GM19239 (cell line): ENCODE results near the gene PDE6B.

Source experiments
- DNase-seq: peaks from one replicate; pipeline ENCODE4 v3.0.0; 2011; ENCODE audit warnings: low spot score; ENCODE audit not compliant: insufficient read length
- FAIRE-seq: peaks from 2 replicates; lab custom pipeline; 2011; peaks lifted over from hg19 to GRCh38; lab: Jason Lieb, UNC

PDE6B gene

DNA sequence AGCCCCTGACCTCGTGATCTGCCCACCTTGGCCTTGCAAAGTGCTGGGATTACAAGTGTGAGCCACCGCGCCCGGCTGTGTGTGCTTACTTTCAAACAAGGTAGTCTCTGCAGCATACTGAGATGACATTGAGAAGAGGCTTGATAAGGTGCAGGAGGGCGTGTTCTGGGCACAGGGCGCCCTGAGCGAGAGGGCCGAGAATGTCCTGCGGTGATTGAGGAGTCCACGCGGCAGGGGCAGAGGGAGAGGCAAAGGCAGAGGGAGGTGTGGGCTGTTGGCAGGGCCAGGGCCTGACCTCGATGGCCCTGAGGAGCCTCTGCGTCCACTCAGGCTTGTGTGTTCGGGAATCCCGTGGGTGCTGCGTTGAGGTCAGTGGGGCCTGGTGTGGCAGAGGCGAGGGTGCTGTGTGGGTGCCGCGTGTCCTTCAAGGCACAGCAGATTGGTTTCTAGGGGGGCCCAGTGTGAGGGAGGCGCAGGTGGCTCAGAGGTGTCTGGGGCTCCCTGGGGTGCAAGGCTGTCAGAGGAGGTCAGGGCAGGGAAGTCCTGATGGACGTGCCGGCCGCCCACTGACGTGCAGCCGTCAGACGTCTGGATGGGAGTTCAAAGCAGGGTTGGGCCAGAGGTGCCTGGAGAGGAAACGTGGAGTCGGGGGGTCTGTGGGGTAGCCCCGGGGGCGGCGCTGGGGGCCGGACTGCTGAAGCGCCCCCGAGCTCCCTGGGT, 92.4 kb downstream of the PDE6B start:
- DNase-seq (no peak), FAIRE-seq (no peak)

DNA sequence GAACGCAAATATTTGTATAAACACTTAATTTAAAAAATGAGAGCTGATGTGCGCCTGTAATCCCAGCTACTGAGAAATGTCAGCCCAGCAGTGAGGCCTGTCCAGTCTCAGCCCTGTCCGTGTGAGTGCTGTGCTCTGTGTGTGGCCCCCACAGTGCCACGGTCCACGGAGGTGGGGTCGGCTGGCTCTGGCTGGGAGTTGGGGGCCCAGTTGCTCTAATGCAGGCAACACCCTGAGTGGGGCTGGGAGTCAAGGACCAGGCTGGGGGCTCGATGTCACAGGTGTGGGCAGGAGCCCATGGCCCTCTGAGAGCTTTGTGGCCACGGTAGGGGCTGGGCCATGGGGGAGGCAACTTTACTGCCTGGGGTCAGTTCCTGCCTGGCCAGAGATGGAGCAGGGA, 93.1 kb downstream of the PDE6B start:
- FAIRE-seq, result no peak
- DNase-seq, result no peak
